ENCODE measurements around the gene KLHDC8A.

KLHDC8A gene

DNA sequence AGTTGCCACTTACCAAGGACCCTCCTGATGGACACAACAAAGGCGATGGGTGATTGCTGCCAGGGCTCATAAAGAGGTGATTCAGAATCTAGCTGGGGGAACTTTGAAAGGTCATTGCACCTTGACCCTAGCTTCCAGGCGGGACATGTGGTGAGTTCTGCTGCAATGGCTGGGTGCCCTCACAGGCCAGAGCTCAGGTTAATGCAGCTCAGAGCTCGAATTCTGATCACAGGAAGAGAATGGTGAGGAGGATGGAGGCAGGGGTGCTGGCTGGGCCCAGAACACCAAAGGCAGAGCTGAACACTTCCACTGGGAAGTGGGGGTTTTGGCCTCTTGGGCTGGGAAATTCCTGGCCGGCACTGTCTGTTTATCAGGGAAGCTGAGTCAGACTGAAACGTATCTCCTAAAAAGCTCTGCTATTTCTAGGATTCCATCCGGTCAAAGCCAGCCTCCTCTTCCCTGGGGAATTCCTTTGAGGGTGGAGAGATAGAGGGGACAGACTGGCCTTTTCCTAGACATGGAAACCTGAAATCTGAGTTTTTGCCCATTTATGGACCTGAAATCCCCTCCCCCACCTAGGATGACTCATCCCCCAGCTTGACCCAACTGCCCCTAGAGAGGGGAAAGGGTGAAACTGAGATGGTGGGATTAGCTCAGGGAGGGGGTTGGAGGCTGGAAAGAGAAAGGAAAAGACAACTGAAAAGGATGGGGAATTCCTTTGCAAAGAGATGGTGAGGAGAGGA lies 62.4 kb downstream of the KLHDC8A start:
- no peak for DNase-seq

DNA sequence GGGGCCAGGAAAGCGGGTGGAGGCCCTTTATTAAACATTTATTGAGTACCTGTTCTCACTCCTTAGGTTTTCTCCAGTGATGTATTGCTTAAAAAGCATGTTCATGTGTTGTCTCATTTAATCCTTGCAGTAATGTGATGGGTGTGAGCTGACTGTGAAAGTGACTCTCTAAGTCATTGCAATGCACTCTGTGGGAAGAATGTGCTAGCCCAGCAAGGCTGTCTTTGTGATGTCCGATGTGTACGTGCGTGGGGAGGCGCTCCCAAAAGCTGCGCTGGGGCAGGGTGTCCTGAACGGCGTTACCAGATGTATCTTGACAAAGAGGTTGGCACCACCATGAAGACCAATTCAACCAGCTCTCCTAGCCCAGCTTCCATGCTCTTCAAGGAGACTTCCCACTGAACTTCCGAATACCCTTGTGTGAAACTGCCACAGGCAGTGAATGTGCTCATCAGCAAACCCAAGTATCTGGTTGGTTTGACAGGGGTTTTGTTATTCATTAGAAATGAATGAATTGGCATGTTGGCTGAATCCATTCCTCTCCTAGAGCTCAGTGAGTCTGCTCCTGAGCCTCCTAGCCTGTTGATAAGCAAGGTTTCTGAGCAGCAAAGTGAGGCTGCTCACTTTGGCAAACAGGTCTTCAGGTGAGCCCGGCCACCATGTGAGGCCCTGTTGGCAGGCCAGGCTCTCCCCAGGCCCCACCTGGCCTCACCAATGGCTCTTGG lies 63.2 kb downstream of the KLHDC8A start:
- no peak for DNase-seq

DNA sequence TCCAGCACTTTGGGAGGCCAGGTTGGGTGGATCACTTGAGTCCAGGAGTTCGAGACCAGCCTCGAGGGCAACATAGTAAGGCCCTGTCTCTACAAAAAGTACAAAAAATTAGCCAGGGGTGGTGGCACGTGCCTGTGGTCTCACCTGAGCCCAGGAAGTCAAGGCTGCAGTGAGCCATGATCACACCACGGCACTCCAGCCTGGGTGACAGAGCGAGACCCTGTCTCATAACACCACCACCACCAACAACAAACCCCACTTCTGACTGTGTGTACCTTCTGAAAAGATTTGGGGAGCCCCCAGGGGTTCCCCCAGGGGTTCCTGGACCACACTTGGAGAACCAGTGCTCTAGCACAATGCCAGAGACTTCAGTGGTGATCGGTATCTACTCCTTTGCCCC lies 65.1 kb downstream of the KLHDC8A start:
- DNase-seq: no peak

DNA sequence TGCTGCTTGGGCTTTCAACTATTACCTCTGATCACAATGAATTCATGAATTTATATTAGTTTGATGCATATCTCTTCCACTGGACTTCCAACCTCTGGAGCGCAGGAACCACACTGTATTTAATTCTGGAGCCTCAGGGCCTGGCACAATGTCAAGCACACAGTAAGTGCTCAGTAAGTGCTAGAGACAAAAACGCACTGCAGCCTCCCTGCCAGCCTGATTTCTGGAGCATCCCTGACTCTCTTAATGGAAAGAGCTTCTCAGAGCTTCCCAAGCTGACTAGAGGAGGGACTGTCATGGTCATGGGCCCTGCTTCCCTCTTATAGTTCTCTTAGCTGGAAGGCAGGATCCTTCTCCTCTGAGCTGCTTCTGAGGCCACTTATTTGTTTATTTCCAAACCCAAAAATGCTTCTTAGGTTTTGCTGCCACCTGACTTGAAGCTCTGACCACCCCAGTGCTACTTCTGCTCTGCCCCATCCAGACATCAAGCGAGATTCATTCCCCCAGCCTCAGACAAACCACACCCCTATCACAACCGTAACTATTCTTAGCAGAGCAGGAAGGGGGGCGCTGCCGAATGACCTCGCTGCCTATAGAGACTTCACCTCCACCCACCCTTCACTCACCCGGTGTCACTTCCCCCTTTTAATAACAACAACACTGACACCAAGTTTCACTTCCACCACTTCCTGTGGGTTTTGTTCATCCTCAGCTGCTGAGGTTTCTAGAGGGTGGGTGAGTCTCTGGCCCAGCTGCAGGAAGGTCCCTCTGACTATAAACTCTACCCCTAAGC lies 68.8 kb downstream of the KLHDC8A start:
- peak in 8 of 14 donors; percentile 13 to 57 (median 48) for DNase-seq

GRCh38 chr1:205287076-205287475 lies 69.6 kb downstream of the KLHDC8A start:
- no peak for DNase-seq

DNA sequence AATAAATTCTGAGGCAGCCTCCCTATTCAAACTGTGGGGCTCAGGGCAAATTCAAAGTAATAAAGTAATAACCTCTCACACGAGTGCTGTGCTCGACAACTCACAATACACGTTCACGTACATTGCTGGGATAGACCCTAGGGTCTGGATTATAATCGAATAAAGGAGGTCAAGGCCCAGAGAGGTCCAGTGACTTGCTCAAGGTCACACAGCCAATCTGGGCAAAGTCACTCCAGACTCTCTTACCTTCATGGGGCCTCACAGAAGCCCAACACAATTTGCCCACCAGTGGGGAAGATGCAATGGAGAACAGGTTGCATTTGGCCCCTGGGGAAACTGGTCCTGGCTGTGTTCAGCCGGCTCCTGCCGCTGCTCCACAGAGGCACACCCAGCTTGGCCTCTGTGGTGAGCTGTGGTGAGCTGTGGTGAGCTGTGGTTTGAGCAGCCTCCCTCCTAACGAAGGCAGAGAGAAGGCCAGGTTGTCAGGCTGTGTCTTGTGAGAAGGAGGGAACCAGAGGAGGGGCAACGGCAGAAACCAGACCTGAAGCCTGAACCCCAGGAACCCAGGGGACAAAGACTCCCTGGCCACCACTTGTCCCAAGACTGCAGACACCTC lies 70.3 kb downstream of the KLHDC8A start:
- DNase-seq: no peak
